Loucy (cell line): ENCODE measurements around the gene ITSN1.

Experiments
- EZH2phosphoT487 ChIP-seq: fragments of 200-600 bp; IDR thresholded peaks from 2 replicates; pipeline ENCODE4 v1.6.1; 2018; ENCODE audit warnings: antibody characterized with exemption, mild to moderate bottlenecking, moderate library complexity, borderline replicate concordance
- TF ChIP-seq, protein P1 (sequence below): fragments of 200-600 bp; sonication (generic); conservative IDR thresholded peaks from 2 replicates; pipeline ENCODE4 v1.5.1; 2014; ENCODE audit warnings: mild to moderate bottlenecking, antibody characterized with exemption, low read length

DNA sequence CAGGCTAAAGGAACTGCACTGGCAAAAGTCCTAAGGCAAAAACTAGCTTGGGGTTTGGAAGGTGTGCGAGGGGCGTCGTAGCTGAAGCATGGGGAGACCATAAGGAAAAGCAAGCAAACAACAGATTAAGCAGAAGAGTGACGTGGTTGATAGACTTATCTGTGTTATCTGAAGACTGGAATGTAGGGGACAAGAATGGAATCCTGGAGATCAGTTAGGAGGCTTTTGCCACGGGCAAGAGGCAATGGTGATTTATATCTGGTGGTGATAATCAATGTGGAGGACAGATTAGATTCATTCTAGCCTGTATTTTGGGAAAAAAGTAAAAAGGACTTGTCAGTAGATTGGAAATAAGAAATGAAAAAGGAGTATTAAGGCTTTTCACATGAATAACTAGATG lies 97.4 kb downstream of the ITSN1 start:
- TF ChIP-seq, protein P1, sequence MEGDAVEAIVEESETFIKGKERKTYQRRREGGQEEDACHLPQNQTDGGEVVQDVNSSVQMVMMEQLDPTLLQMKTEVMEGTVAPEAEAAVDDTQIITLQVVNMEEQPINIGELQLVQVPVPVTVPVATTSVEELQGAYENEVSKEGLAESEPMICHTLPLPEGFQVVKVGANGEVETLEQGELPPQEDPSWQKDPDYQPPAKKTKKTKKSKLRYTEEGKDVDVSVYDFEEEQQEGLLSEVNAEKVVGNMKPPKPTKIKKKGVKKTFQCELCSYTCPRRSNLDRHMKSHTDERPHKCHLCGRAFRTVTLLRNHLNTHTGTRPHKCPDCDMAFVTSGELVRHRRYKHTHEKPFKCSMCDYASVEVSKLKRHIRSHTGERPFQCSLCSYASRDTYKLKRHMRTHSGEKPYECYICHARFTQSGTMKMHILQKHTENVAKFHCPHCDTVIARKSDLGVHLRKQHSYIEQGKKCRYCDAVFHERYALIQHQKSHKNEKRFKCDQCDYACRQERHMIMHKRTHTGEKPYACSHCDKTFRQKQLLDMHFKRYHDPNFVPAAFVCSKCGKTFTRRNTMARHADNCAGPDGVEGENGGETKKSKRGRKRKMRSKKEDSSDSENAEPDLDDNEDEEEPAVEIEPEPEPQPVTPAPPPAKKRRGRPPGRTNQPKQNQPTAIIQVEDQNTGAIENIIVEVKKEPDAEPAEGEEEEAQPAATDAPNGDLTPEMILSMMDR, result no peak
- TF ChIP-seq EZH2phosphoT487, result no peak
